Astrocyte (in vitro differentiated cells and primary cell): ENCODE results near the gene PSME3. TPM values are rescaled to one million over a fixed set of nuclear protein-coding genes. Genes with fewer than 3 reads are reported as not detected.

ENCODE experiments used
- DNase-seq: peaks from one replicate; pipeline ENCODE4 v3.0.0-alpha.2; 2010; ENCODE audit warnings: low read depth
- FAIRE-seq: peaks from 2 replicates; lab custom pipeline; 2011; peaks lifted over from hg19 to GRCh38; lab: Jason Lieb, UNC
- H2AFZ ChIP-seq: 2 replicates; pipeline ENCODE4 v1.6.0; 2012; ENCODE audit warnings: low read depth, low read length, inconsistent platforms
- H3K27ac ChIP-seq: 2 replicates; pipeline ENCODE4 v1.5.1; 2011; ENCODE audit warnings: low read depth, low read length, inconsistent platforms
- H3K27me3 ChIP-seq: 2 replicates; pipeline ENCODE4 v1.6.0; 2011; ENCODE audit warnings: low read length, inconsistent platforms; ENCODE audit not compliant: insufficient read depth
- H3K36me3 ChIP-seq: 2 replicates; pipeline ENCODE4 v1.5.1; 2011; ENCODE audit warnings: low read length, inconsistent platforms; ENCODE audit not compliant: insufficient read depth
- H3K4me1 ChIP-seq: 2 replicates; pipeline ENCODE4 v1.5.1; 2011; ENCODE audit warnings: low read length, inconsistent platforms; ENCODE audit not compliant: insufficient read depth
- H3K4me2 ChIP-seq: 2 replicates; pipeline ENCODE4 v1.6.0; 2012; ENCODE audit warnings: low read length, inconsistent platforms
- H3K4me3 ChIP-seq: 2 replicates; pipeline ENCODE4 v1.5.1; 2011; ENCODE audit warnings: low read depth, mild to moderate bottlenecking, low read length, inconsistent platforms; ENCODE audit not compliant: insufficient read depth
- H3K79me2 ChIP-seq: 2 replicates; pipeline ENCODE4 v1.6.0; 2012; ENCODE audit warnings: mild to moderate bottlenecking, low read length, inconsistent platforms; ENCODE audit not compliant: insufficient read depth
- H3K9ac ChIP-seq: 2 replicates; pipeline ENCODE4 v1.6.0; 2012; ENCODE audit warnings: mild to moderate bottlenecking, low read length, inconsistent platforms
- H3K9me3 ChIP-seq: 2 replicates; pipeline ENCODE4 v1.5.1; 2012; ENCODE audit warnings: low read depth, mild to moderate bottlenecking, low read length, inconsistent platforms; ENCODE audit not compliant: insufficient read depth
- H4K20me1 ChIP-seq: 2 replicates; pipeline ENCODE4 v1.6.0; 2012; ENCODE audit warnings: low read length, inconsistent platforms; ENCODE audit not compliant: insufficient read depth
- H3K27ac Mint-ChIP-seq: one replicate; pipeline ENCODE4 v1.8.0; 2021; ENCODE audit warnings: mild to moderate bottlenecking, mixed read lengths; ENCODE audit not compliant: unreplicated experiment
- H3K27me3 Mint-ChIP-seq: one replicate; pipeline ENCODE4 v1.8.0; 2021; ENCODE audit warnings: low read depth, mixed read lengths; ENCODE audit not compliant: unreplicated experiment
- H3K36me3 Mint-ChIP-seq: one replicate; pipeline ENCODE4 v1.8.0; 2021; ENCODE audit warnings: low read depth, mixed read lengths; ENCODE audit not compliant: unreplicated experiment
- H3K4me1 Mint-ChIP-seq: one replicate; pipeline ENCODE4 v1.8.0; 2021; ENCODE audit warnings: low read depth, mixed read lengths; ENCODE audit not compliant: unreplicated experiment
- H3K4me3 Mint-ChIP-seq: one replicate; pipeline ENCODE4 v1.8.0; 2021; ENCODE audit warnings: mild to moderate bottlenecking, moderate library complexity, mixed read lengths; ENCODE audit not compliant: unreplicated experiment
- H3K9me3 Mint-ChIP-seq: one replicate; pipeline ENCODE4 v1.8.0; 2021; ENCODE audit warnings: mild to moderate bottlenecking, mixed read lengths; ENCODE audit not compliant: unreplicated experiment
- EZH2 ChIP-seq: IDR thresholded peaks from 2 replicates; pipeline ENCODE4 v1.6.1; 2012; ENCODE audit warnings: mild to moderate bottlenecking, low read length, inconsistent platforms; ENCODE audit not compliant: insufficient read depth
- total RNA-seq: library from RNA; stranded (reverse); gene quantifications from 2 replicates; pipeline ENCODE4 v1.2.1, GENCODE V29; 2021
- TF ChIP-seq, protein P1 (sequence below): IDR thresholded peaks from 2 replicates; pipeline ENCODE4 v1.5.1; 2011; ENCODE audit warnings: low read depth, mild to moderate bottlenecking, inconsistent platforms, low read length, moderate library complexity; ENCODE audit not compliant: insufficient read depth

The PSME3 gene
- total RNA-seq, 1 donor from 2014 or later = 152 TPM

DNA sequence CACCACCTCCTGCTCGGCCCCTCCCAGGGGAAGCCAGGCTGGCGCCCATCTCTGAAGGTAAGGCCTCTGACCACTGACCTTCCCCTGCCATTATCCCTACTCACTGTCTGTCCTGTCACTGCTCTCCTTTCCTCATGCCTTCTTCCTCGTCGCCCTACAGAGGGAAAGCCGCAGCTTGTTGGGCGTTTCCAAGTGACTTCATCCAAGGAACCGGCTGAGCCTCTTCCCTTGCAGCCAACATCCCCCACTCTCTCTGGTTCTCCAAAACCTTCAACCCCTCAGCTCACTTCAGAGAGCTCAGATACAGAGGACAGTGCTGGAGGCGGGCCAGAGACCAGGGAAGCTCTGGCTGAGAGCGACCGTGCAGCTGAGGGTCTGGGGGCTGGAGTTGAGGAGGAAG is 37.7 kb upstream of the PSME3 start:
- peak overlapping the region; percentile 40 for H3K4me3 Mint-ChIP-seq

DNA sequence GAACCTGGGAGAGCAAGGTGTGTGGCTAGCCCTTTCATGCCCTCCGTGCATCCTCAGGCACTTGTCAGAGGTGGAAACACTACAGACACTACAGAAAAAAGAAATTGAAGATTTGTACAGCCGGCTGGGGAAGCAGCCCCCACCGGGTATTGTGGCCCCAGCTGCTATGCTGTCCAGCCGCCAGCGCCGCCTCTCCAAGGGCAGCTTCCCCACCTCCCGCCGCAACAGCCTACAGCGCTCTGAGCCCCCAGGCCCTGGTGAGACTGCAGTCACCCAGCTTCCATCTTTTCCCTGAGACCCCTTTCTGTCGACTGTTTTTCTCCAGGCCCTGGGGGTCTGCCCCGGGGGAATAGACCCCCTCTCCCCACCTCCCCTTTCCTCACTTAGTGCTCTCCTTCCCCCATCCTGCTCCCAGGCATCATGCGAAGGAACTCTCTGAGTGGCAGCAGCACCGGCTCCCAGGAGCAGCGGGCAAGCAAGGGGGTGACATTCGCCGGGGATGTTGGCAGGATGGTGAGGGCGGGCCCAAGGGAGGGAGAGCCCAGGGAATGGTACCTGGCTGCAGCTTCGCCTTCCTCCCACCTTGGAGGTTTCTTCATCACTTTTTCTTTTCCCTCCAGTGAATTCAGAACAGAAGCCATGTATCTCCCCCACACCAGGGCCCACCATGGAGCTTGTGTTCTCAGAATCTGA is 37.0 kb upstream of the PSME3 start:
- Mint-ChIP-seq H3K4me3 (peak overlapping the region; percentile 94), H3K27me3 (no peaks in the 10 kb centered on the region), H3K36me3 (peaks cover 13% of the 10 kb centered on the region), H3K4me1 (peaks cover 7% of the 10 kb centered on the region), H3K9me3 (no peaks in the 10 kb centered on the region), H3K27ac (no peak overlapping the region)
- Histone ChIP-seq H3K27ac (no peak overlapping the region), H3K9ac (no peak overlapping the region), H2AFZ (no peak overlapping the region), H4K20me1 (no peaks in the 10 kb centered on the region), H3K4me3 (no peak overlapping the region), H3K4me1 (peaks cover 10% of the 10 kb centered on the region), H3K9me3 (no peaks in the 10 kb centered on the region), H3K36me3 (peaks cover 3% of the 10 kb centered on the region), H3K27me3 (no peaks in the 10 kb centered on the region), H3K4me2 (no peak overlapping the region), H3K79me2 (peaks cover 14% of the 10 kb centered on the region)
- DNase-seq (no peak), FAIRE-seq (no peak)
- TF ChIP-seq, protein P1, sequence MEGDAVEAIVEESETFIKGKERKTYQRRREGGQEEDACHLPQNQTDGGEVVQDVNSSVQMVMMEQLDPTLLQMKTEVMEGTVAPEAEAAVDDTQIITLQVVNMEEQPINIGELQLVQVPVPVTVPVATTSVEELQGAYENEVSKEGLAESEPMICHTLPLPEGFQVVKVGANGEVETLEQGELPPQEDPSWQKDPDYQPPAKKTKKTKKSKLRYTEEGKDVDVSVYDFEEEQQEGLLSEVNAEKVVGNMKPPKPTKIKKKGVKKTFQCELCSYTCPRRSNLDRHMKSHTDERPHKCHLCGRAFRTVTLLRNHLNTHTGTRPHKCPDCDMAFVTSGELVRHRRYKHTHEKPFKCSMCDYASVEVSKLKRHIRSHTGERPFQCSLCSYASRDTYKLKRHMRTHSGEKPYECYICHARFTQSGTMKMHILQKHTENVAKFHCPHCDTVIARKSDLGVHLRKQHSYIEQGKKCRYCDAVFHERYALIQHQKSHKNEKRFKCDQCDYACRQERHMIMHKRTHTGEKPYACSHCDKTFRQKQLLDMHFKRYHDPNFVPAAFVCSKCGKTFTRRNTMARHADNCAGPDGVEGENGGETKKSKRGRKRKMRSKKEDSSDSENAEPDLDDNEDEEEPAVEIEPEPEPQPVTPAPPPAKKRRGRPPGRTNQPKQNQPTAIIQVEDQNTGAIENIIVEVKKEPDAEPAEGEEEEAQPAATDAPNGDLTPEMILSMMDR = no peak
- no peak for TF ChIP-seq EZH2

More for the DNA sequence above, 37.7 kb upstream of the PSME3 start:
- Histone ChIP-seq H3K27ac (no peak overlapping the region), H3K27me3 (no peaks in the 10 kb centered on the region), H3K36me3 (peaks cover 5% of the 10 kb centered on the region), H3K9me3 (no peaks in the 10 kb centered on the region), H4K20me1 (no peaks in the 10 kb centered on the region), H3K79me2 (peaks cover 14% of the 10 kb centered on the region), H3K4me3 (no peak overlapping the region), H3K4me2 (no peak overlapping the region), H3K9ac (no peak overlapping the region), H3K4me1 (peaks cover 10% of the 10 kb centered on the region), H2AFZ (no peak overlapping the region)
- Mint-ChIP-seq H3K27me3 (no peaks in the 10 kb centered on the region), H3K4me1 (peaks cover 7% of the 10 kb centered on the region), H3K9me3 (no peaks in the 10 kb centered on the region), H3K36me3 (peaks cover 19% of the 10 kb centered on the region), H3K27ac (no peak overlapping the region)
- no peak for DNase-seq
- FAIRE-seq = no peak
- TF ChIP-seq EZH2 = no peak
- TF ChIP-seq, protein P1 = no peak
